Fibroblast of the aortic adventitia (primary cell): Measurements from ENCODE around the gene GSTA3. TPM values are rescaled to one million over a fixed set of nuclear protein-coding genes. Genes with fewer than 3 reads are reported as not detected.
"Not testable (repeated sequence)": the region's sequence is repeated elsewhere in the genome, so short reads cannot be mapped to it uniquely, and the experiment has no call there.

ENCODE experiments used
- DNase-seq: peaks from one replicate; pipeline ENCODE4 v3.0.0-alpha.2; 2010; ENCODE audit warnings: low read depth
- H3K4me3 ChIP-seq: 2 replicates; pipeline ENCODE4 v1.5.1; 2011; ENCODE audit warnings: low read depth, mild to moderate bottlenecking, control low read depth, low read length, moderate library complexity
- total RNA-seq: library from RNA; depleted of rRNA; stranded (reverse); fragments of >200 nt; gene quantifications from 2 replicates; pipeline ENCODE4 v1.2.3, GENCODE V29; 2012; ENCODE audit warnings: low replicate concordance
- TF ChIP-seq, protein P1 (sequence below): IDR thresholded peaks from 2 replicates; pipeline ENCODE4 v1.5.1; 2011; ENCODE audit warnings: mild to moderate bottlenecking, low read length, control low read depth, inconsistent platforms; ENCODE audit not compliant: insufficient read depth

GSTA3 gene
- total RNA-seq, result not detected in 2 replicates

DNA sequence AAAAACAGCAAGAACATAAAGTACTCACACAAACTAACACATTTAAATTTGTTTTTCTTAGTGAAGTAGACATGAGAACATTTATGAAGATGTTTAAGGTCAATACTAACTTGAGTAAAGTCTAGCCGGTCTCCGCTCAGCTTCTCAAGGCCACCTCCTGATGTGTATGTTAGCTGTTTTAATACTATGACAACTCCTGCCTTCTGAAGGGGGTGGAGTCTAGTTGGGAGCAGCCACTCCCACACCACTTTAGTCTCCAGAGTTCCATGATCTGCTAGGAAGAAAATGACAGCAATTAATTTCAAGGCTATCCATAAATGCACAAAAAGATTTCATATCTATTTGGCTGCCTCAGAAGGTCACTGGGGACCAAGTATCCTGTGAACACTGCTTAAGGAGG is at the start of gene GSTA3:
Gene GSTA3 (minus strand): TSS at position 168 of the 400 bp plus-strand sequence. CDS start 3,864 bp downstream, outside the sequence.
- H3K4me3 ChIP-seq, result no peak within 1 kb of the TSS
- TF ChIP-seq, protein P1, sequence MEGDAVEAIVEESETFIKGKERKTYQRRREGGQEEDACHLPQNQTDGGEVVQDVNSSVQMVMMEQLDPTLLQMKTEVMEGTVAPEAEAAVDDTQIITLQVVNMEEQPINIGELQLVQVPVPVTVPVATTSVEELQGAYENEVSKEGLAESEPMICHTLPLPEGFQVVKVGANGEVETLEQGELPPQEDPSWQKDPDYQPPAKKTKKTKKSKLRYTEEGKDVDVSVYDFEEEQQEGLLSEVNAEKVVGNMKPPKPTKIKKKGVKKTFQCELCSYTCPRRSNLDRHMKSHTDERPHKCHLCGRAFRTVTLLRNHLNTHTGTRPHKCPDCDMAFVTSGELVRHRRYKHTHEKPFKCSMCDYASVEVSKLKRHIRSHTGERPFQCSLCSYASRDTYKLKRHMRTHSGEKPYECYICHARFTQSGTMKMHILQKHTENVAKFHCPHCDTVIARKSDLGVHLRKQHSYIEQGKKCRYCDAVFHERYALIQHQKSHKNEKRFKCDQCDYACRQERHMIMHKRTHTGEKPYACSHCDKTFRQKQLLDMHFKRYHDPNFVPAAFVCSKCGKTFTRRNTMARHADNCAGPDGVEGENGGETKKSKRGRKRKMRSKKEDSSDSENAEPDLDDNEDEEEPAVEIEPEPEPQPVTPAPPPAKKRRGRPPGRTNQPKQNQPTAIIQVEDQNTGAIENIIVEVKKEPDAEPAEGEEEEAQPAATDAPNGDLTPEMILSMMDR, result no peak
- DNase-seq, result no peak

DNA sequence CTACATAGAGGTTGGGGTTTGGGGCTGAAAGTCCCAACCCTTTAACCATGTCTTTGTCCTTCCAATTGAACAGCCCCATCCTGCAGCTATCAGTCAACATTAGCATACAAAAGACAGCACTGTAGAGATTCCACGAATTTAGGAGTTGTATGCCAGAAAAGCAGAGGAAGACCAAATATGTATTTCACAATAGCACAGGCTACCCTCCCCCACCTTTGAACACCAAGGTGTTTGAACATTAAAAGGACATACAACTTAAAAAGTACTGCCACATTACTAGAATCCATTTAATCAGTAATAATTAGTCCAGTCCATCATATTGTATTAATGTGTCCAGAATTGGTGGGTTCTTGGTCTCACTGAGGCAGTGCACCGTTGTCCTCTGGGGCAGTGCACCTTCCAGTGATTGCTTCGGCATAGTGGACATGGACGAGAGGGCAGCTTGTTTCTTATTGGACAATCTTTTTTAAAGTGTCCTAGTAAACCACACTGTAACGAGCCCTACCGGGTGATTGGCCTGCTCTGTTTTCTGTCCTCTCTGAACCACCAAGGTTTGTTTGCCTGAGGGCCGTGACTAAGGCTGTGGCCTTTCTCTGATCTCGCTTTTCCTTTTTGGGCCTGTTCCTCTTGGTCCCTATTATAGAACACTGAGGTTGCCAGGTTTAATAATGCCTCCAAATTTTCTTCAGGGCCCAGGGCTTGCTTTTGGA is 49.2 kb upstream of the GSTA3 start:
- TF ChIP-seq, protein P1, result no peak
- H3K4me3 ChIP-seq, result no peak overlapping the region

DNA sequence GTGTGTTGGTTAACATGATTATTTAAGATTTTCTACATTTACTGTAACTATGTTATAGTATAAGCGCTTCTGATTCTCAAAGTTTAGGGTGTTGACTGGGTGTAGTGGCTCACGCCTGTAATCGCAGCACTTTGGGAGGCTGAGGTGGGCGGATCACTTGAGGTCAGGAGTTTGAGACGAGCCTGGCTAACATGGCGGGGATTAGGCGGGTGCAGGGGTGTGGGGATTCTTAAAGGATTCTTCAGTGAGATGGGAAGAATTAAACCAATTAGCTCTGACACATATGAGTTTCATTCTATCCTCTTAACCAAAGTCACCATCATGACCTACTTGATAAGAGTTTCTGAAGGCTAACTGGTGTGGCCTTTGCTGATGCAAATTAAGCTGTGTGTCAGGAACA is 46.4 kb upstream of the GSTA3 start:
- DNase-seq, result no peak
- TF ChIP-seq, protein P1, result no peak
- no peak overlapping the region for H3K4me3 ChIP-seq

More for the DNA sequence above, 49.2 kb upstream of the GSTA3 start:
- no peak for DNase-seq

DNA sequence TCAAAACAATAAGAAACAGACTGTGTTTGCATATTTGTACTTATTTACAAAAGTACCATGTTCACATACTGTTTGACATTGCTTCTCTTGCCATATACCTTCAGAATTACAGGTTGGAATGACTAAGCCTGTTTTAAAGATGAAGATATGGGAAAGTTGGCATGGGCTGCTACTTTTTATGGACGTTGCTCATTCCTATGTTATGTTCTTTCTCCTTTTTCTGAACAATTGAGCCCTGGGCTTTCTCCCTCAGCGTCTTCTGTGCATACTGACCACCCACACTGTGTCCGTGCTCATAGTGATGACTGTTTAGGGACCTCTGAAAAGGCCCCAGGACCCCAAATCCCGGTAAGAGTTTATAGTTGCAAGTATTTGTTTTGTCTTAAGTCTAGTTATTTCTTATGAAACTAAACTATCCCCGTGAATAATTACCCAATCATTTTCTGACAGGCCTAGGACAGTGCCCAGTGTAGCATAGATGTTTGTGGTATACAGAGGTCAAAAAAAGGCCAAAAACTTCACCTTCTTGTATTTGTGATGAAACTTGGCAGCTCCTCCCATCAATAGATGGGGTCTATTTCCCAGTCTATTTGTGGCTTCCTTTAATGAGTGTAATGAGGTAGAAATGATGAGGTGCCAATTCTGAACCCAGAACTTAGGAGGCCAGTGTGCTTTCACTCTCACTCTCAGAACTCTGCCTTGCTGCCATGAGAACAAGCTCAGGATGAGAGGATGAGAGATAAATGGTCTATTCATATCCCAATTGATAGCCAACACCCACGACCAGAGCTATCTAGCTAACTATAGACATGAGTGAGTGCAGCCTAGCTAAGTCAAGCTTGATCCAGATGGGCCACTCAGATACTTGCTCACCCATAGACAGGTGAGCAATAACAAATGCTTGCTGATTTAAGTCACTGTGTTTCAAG is 44.7 kb upstream of the GSTA3 start:
- TF ChIP-seq, protein P1, result no peak
- peak; percentile 27 for DNase-seq

DNA sequence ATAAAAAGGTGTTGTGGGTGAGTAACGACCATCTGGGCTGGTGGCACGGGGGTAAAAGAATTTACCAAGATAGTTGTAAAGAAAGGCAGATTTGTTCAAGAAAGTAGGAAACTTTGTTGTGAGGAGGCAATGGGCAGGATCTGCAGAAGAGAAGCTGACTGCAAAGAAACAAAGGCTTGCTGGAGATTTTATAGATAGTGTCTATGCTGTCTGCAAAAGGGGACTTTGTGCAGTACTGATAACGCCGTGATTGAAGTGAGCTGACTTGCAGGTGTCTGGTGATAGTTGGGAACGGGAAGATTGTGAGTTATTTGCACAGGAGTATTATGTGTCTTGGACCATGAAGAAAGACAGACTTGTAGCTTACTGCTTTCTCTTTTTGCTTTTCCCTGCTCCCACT is 36.8 kb upstream of the GSTA3 start:
- H3K4me3 ChIP-seq, result no peak overlapping the region
- TF ChIP-seq, protein P1, result no peak
- no peak for DNase-seq

More for the DNA sequence above, 44.7 kb upstream of the GSTA3 start:
- no peak overlapping the region for H3K4me3 ChIP-seq

DNA sequence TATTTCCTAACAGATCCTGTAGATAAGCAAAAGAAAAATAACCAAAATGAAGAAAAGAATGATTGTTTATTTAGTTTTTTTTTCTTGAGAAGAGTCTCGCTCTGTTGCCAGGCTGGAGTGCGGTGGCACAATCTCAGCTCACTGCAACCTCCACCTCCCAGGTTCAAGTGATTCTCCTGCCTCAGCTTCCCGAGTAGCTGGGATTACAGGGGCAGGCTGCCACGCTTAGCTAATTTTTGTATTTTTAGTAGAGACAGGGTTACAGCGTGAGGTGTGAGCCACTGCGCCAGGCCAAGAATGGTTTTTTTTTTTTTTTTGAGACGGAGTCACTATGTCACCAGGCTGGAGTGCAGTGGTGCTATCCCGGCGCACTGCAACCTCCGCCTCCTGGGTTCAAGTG is 33.3 kb upstream of the GSTA3 start:
- not testable (repeated sequence) for H3K4me3 ChIP-seq

DNA sequence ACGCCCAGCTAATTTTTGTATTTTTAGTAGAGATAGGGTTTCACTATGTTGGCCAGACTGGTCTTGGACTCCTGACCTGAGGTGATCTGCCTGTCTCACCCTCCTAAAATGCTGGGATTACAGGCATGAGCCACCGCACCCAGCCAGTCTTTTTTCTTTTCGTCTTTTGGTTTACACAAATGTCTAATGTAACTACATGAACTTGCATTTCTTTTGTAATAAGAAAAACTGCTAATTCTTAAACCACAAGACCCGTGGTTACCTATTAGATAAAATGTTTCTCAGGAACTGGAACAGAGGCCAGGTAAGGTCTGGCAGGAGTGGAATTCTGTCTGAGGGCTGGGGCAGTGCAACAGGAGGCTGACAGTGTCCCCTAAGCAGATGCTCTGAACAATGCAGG is 32.7 kb upstream of the GSTA3 start:
- TF ChIP-seq, protein P1, result no peak
- no peak for DNase-seq
- no peak overlapping the region for H3K4me3 ChIP-seq

More for the DNA sequence above, 33.3 kb upstream of the GSTA3 start:
- DNase-seq, result not testable (repeated sequence)
